Trophoblast cell (in vitro differentiated cells and primary cell): ENCODE data around the gene IHH.

ENCODE experiments used
- DNase-seq, 2 donors: peaks; one replicate each; pipeline ENCODE4 v3.0.0-alpha.2; 2016
- H2AFZ ChIP-seq: 2 replicates; pipeline ENCODE4 v1.6.1; 2013; ENCODE audit warnings: low read length, moderate library complexity, mild to moderate bottlenecking; ENCODE audit not compliant: insufficient read depth, poor library complexity
- H2AK5ac ChIP-seq: 2 replicates; pipeline ENCODE4 v1.6.1; 2013; ENCODE audit warnings: mild to moderate bottlenecking, low read length
- H2BK120ac ChIP-seq: 2 replicates; pipeline ENCODE4 v1.6.1; 2013; ENCODE audit warnings: low read length, mild to moderate bottlenecking, moderate library complexity; ENCODE audit not compliant: insufficient read depth, poor library complexity
- H2BK12ac ChIP-seq: 2 replicates; pipeline ENCODE4 v1.6.1; 2013; ENCODE audit warnings: mild to moderate bottlenecking, low read length, moderate library complexity
- H2BK5ac ChIP-seq: 2 replicates; pipeline ENCODE4 v1.6.1; 2013; ENCODE audit warnings: low read length, low read depth, moderate library complexity, mild to moderate bottlenecking; ENCODE audit not compliant: poor library complexity
- H3K14ac ChIP-seq: 2 replicates; pipeline ENCODE4 v1.6.1; 2013; ENCODE audit warnings: mild to moderate bottlenecking, low read length
- H3K18ac ChIP-seq: 2 replicates; pipeline ENCODE4 v1.6.1; 2013; ENCODE audit warnings: mild to moderate bottlenecking, low read length
- H3K23ac ChIP-seq: 2 replicates; pipeline ENCODE4 v1.6.1; 2013; ENCODE audit warnings: low read length
- H3K27ac ChIP-seq: 2 replicates; pipeline ENCODE4 v1.5.1; 2013; ENCODE audit warnings: low read depth, mild to moderate bottlenecking, inconsistent platforms, low read length, moderate library complexity
- H3K27me3 ChIP-seq: 2 replicates; pipeline ENCODE4 v1.6.1; 2013; ENCODE audit warnings: inconsistent platforms, mild to moderate bottlenecking, low read length, moderate library complexity; ENCODE audit not compliant: insufficient read depth
- H3K36me3 ChIP-seq, 2 experiments: 1 replicate in 1 of 2; 2 replicates in 1 of 2; pipeline ENCODE4 v1.6.1; 2013; ENCODE audit warnings: low read length in 2 of 2, mild to moderate bottlenecking in 2 of 2, moderate library complexity in 1 of 2; ENCODE audit not compliant: insufficient read depth in 2 of 2, control insufficient read depth in 1 of 2
- H3K4ac ChIP-seq: 2 replicates; pipeline ENCODE4 v1.6.1; 2013; ENCODE audit warnings: low read depth, mild to moderate bottlenecking, low read length, moderate library complexity
- H3K4me1 ChIP-seq, 2 experiments: 1 replicate in 1 of 2; 2 replicates in 1 of 2; pipeline ENCODE4 v1.6.1; 2013; ENCODE audit warnings: low read length in 2 of 2, mild to moderate bottlenecking in 2 of 2, moderate library complexity in 1 of 2; ENCODE audit not compliant: insufficient read depth in 2 of 2, control insufficient read depth in 1 of 2
- H3K4me2 ChIP-seq: 2 replicates; pipeline ENCODE4 v1.6.1; 2013; ENCODE audit warnings: inconsistent platforms, mild to moderate bottlenecking, low read length, moderate library complexity
- H3K4me3 ChIP-seq: 2 replicates; pipeline ENCODE4 v1.5.1; 2013; ENCODE audit warnings: mild to moderate bottlenecking, low read depth, low read length, inconsistent platforms
- H3K79me1 ChIP-seq: one replicate; pipeline ENCODE4 v1.6.1; 2013; ENCODE audit warnings: low read length
- H3K79me2 ChIP-seq: 2 replicates; pipeline ENCODE4 v1.6.1; 2013; ENCODE audit warnings: low read length, mild to moderate bottlenecking; ENCODE audit not compliant: control insufficient read depth, insufficient read depth, poor library complexity
- H3K9ac ChIP-seq: 2 replicates; pipeline ENCODE4 v1.6.1; 2013; ENCODE audit warnings: mild to moderate bottlenecking, low read length
- H3K9me3 ChIP-seq: 2 replicates; pipeline ENCODE4 v1.6.1; 2013; ENCODE audit warnings: low read depth, mild to moderate bottlenecking, control low read depth, inconsistent platforms, low read length; ENCODE audit not compliant: insufficient read depth
- H4K12ac ChIP-seq: 2 replicates; pipeline ENCODE4 v1.6.1; 2013; ENCODE audit warnings: low read depth, mild to moderate bottlenecking, low read length, moderate library complexity
- H4K8ac ChIP-seq: 2 replicates; pipeline ENCODE4 v1.6.1; 2013; ENCODE audit warnings: low read depth, mild to moderate bottlenecking, low read length, moderate library complexity
- H4K91ac ChIP-seq: one replicate; pipeline ENCODE4 v1.6.1; 2013; ENCODE audit warnings: low read depth, mild to moderate bottlenecking, low read length, moderate library complexity
- WGBS: extraction: QIAGEN DNeasy Blood & Tissue Kit; methylation state at CpG from one replicate; pipeline ENCODE4 v1.1.7; 2013; ENCODE audit warnings: missing lambda C conversion rate; ENCODE audit not compliant: insufficient read length, insufficient coverage; ENCODE audit errors: extremely low coverage; 5-methylcytosine and 5-hydroxymethylcytosine counted together

The IHH gene

GRCh38 chr2:219081096-219081495, 20.4 kb upstream of the IHH start:
- H2BK120ac ChIP-seq: no peak overlapping the region
- no peak overlapping the region for H2BK12ac ChIP-seq
- no peak overlapping the region for H2AK5ac ChIP-seq
- no peak overlapping the region for H2AFZ ChIP-seq
- WGBS: no CpG with 5 or more reads among the region's 7 CpGs
- no peak overlapping the region for H4K12ac ChIP-seq
- H3K27me3 ChIP-seq: no peaks in the 10 kb centered on the region
- H3K79me2 ChIP-seq: no peaks in the 10 kb centered on the region
- no peak overlapping the region for H3K4me2 ChIP-seq
- no peaks in the 10 kb centered on the region for H3K4me1 ChIP-seq
- no peaks in the 10 kb centered on the region for H3K79me1 ChIP-seq
- no peak overlapping the region for H3K4ac ChIP-seq
- no peak overlapping the region for H3K23ac ChIP-seq
- H3K14ac ChIP-seq: no peak overlapping the region
- no peak overlapping the region for H4K8ac ChIP-seq
- H3K36me3 ChIP-seq: peaks cover 0 to 3% of the 10 kb centered on the region in 2 experiments
- no peak overlapping the region for H3K18ac ChIP-seq
- H3K4me3 ChIP-seq: no peak overlapping the region
- no peak overlapping the region for H3K27ac ChIP-seq
- H4K91ac ChIP-seq: no peak overlapping the region
- no peaks in the 10 kb centered on the region for H3K9me3 ChIP-seq
- no peak overlapping the region for H2BK5ac ChIP-seq
- no peak for DNase-seq
- no peak overlapping the region for H3K9ac ChIP-seq

- no CpG with 5 or more reads among the region's 2 CpGs for WGBS
Measured at GRCh38 chr2:219079417-219079816, 18.7 kb upstream of the IHH start.

DNA sequence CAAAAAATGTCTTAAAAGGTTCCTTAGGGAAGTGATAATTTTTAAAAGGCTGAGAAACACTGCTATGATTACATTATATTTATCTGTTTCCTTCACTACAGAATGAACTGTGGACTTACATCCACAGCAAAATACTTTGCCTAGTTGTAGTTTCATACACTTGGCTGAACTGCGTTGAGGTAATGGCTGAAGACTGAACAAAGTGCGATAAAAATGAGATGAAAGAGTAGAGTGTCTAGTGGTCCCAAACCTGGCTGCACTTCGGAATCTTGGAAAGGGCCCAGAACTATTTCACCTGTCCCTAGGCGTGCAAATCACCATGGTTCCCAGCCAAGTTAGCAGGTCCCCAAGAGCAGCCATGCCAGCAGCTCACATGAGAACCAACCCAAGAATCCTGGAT, 18.2 kb upstream of the IHH start:
- no peak for DNase-seq
- no peak overlapping the region for H3K9ac ChIP-seq
- peaks cover 0 to 3% of the 10 kb centered on the region in 2 experiments for H3K36me3 ChIP-seq
- no peaks in the 10 kb centered on the region for H3K27me3 ChIP-seq
- H3K4me2 ChIP-seq: no peak overlapping the region
- H3K79me1 ChIP-seq: no peaks in the 10 kb centered on the region
- H4K8ac ChIP-seq: no peak overlapping the region
- no peaks in the 10 kb centered on the region for H3K9me3 ChIP-seq
- H4K12ac ChIP-seq: no peak overlapping the region
- no peak overlapping the region for H3K27ac ChIP-seq
- H2AK5ac ChIP-seq: no peak overlapping the region
- H3K79me2 ChIP-seq: no peaks in the 10 kb centered on the region
- H3K14ac ChIP-seq: no peak overlapping the region
- no peak overlapping the region for H3K4me3 ChIP-seq
- no peak overlapping the region for H2AFZ ChIP-seq
- WGBS: no CpG with 5 or more reads among the region's 4 CpGs
- no peak overlapping the region for H4K91ac ChIP-seq
- H3K18ac ChIP-seq: no peak overlapping the region
- no peak overlapping the region for H2BK5ac ChIP-seq
- peak overlapping the region; percentile 15 for H3K23ac ChIP-seq
- no peak overlapping the region for H2BK120ac ChIP-seq
- H3K4ac ChIP-seq: no peak overlapping the region
- H2BK12ac ChIP-seq: no peak overlapping the region
- no peaks in the 10 kb centered on the region for H3K4me1 ChIP-seq

More at GRCh38 chr2:219079417-219079816, 18.7 kb upstream of the IHH start:
- DNase-seq: no peak
- H4K12ac ChIP-seq: no peak overlapping the region
- no peak overlapping the region for H4K91ac ChIP-seq
- no peaks in the 10 kb centered on the region for H3K4me1 ChIP-seq
- no peak overlapping the region for H3K27ac ChIP-seq
- H3K18ac ChIP-seq: no peak overlapping the region
- H3K23ac ChIP-seq: no peak overlapping the region
- H2BK12ac ChIP-seq: no peak overlapping the region
- peaks cover 0 to 3% of the 10 kb centered on the region in 2 experiments for H3K36me3 ChIP-seq
- H2BK120ac ChIP-seq: no peak overlapping the region
- no peak overlapping the region for H3K4me3 ChIP-seq
- H3K14ac ChIP-seq: no peak overlapping the region
- no peaks in the 10 kb centered on the region for H3K9me3 ChIP-seq
- H2BK5ac ChIP-seq: no peak overlapping the region
- no peak overlapping the region for H2AFZ ChIP-seq
- no peaks in the 10 kb centered on the region for H3K27me3 ChIP-seq
- H4K8ac ChIP-seq: no peak overlapping the region
- no peak overlapping the region for H3K4ac ChIP-seq
- H3K9ac ChIP-seq: no peak overlapping the region
- no peaks in the 10 kb centered on the region for H3K79me2 ChIP-seq
- H3K4me2 ChIP-seq: no peak overlapping the region
- no peaks in the 10 kb centered on the region for H3K79me1 ChIP-seq
- no peak overlapping the region for H2AK5ac ChIP-seq

DNA sequence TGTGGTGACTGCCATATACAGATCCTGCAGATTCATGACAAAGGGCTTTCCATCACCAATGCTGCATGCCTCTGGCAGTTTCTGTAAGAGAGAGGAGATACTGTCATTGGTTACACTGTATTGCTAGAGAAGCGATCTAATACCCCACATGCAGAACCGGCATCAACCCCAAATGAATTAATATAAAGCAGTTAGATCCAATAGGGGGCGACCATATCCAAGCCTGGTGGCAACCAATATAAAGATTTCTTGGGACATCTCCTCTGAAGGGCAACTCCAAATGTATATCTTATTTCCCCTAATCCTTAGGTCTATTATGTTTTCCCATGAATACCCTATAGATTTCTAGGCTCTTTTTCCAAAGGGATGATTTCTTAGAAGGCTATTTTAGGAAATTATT, 17.4 kb upstream of the IHH start:
- Histone ChIP-seq H3K36me3 (peaks cover 0 to 3% of the 10 kb centered on the region in 2 experiments), H3K18ac (no peak overlapping the region), H2BK120ac (no peak overlapping the region), H2BK5ac (no peak overlapping the region), H4K91ac (no peak overlapping the region), H3K27ac (no peak overlapping the region), H3K4me2 (no peak overlapping the region), H3K4me1 (no peaks in the 10 kb centered on the region), H2AFZ (no peak overlapping the region), H3K4me3 (no peak overlapping the region), H4K12ac (no peak overlapping the region), H3K9me3 (no peaks in the 10 kb centered on the region), H3K14ac (no peak overlapping the region), H3K9ac (no peak overlapping the region), H3K4ac (no peak overlapping the region), H3K23ac (no peak overlapping the region), H3K79me1 (no peaks in the 10 kb centered on the region), H2BK12ac (no peak overlapping the region), H2AK5ac (no peak overlapping the region), H4K8ac (no peak overlapping the region), H3K79me2 (no peaks in the 10 kb centered on the region), H3K27me3 (no peaks in the 10 kb centered on the region)
- no CpG with 5 or more reads among the region's 3 CpGs for WGBS
- no peak for DNase-seq
